GM12801 (cell line): ENCODE measurements around the gene MRPL53.

ENCODE experiments used
- TF ChIP-seq, protein P1 (sequence below): IDR thresholded peaks from one replicate; pipeline ENCODE4 v1.5.1; 2011; ENCODE audit warnings: control low read depth; ENCODE audit not compliant: insufficient read length; ENCODE audit errors: extremely low read depth

MRPL53 gene

DNA sequence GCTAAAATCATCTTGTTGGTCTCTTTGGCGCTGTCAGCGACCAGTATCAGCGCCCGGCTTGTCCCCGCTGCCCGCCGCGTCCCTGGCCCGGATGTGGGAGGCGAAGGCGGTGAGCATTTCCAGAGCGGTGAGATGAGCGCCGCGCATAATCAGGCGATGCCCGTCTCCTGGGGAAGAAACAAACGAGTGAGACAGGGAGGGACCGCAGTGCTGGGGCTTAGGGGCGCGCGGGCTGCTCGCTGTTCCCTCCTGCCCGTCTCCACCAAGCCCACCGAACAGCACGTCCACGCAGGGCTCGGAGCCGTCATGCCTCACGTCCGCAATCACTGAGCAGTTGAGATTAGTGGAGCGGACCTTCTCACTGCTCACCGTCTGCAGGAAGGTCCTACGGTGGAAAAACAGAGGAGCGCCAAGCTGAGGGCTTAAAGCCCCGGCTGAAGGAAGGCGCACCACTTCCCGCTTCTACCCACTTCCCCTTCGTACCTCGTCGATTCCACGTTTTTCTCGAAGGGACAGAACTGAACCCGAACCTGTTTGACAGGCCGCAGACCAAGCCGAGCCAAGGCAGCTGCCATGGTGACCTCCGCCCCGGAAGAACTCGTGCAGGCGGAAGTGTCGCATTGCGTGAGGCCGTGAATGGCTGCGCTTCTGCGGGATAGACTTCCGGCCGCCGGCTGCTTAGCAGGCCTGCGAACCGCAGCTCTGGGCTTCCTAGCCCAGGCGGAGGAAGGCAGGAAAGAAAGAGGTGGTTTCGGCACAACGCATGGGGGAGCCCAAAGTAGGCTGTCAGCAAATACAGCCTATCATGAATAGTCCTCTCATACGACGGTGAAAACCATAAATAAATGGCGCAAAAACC is at the start of gene MRPL53:
MRPL53 (minus strand) TSS at position 595 of the 859 bp plus-strand sequence; CDS start at position 575, 20 bp downstream.
- TF ChIP-seq, protein P1, sequence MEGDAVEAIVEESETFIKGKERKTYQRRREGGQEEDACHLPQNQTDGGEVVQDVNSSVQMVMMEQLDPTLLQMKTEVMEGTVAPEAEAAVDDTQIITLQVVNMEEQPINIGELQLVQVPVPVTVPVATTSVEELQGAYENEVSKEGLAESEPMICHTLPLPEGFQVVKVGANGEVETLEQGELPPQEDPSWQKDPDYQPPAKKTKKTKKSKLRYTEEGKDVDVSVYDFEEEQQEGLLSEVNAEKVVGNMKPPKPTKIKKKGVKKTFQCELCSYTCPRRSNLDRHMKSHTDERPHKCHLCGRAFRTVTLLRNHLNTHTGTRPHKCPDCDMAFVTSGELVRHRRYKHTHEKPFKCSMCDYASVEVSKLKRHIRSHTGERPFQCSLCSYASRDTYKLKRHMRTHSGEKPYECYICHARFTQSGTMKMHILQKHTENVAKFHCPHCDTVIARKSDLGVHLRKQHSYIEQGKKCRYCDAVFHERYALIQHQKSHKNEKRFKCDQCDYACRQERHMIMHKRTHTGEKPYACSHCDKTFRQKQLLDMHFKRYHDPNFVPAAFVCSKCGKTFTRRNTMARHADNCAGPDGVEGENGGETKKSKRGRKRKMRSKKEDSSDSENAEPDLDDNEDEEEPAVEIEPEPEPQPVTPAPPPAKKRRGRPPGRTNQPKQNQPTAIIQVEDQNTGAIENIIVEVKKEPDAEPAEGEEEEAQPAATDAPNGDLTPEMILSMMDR: no peak

DNA sequence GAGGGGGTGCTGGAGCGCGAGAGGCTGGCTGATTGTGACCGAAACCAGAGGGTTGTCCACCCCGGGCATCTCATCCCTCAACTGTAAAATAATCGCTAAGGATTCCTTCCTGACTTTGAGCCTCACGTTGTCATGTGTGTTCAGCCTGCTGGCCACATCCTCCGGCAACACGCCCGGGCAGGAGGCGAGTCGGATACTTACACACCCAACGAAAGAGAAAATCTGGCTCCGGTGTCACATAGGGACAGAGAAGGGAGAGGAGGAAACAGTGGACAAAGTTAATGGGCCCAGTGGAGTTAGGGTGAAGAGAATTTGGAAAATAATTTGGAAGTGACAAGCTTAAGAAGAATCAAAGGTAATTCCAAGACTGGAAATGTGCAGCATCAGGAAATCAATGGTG is 44.2 kb upstream of the MRPL53 start:
- TF ChIP-seq, protein P1: no peak

DNA sequence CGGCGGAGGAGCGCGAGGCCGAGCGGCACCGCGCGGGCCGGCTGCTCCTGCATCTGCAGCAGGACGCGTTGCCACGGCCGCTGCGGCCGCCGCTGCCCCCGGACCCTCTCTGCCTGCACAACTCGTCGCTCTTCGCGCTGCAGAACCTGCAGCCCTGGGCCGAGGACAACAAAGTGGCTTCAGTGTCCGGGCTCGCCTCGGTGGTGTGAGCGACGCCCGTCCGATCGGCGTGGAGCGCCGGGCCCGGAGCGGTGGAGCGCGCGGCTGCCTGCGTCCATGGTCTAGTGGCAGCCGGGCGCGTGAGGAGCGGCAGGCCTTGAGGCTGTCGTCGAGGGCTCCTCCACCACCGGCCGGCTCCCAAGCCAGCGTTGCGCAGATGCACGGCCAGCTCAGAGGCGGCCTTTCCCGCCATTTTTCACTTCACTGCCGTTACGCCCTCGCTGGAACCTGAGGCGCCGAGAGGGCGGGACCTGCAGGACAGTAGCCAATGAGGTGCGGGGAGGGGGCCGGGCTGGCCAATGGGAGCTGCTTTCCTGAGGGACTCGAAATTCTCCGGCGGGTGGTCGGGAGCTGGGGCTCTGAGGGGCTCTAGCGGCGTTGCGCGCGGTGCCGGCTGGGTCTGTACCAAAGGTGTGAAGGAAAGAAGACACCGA is 43.6 kb upstream of the MRPL53 start:
- TF ChIP-seq, protein P1: no peak

DNA sequence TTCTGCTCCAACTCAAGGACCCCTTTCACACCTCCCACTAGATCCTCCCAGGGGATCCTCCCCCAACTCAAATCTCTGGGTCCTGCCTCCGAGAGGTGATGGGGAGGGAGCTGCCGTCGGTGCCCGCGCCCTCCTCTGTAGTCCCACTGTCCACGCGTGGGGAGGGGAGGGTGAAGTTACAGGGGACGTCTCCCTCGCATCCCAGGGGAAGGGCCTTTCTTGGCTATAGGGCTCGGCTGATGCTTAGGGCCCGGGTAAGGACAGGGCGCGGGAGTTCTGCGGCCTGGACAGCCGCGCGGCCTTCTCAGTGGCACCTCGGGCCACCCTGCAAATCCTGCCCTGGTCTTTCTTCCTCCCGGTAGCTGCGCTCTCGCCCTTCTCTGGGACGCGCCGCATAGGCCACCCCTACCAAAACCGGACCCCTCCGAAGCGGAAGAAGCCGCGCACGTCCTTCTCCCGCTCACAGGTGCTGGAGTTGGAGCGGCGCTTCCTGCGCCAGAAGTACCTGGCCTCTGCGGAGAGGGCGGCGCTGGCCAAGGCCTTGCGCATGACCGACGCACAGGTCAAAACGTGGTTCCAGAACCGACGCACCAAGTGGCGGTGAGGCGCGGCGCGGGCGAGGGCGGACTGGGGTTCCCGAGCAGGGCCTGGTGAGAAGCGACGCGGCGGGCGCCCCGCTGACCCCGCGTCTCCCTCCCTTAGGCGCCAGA is 42.9 kb upstream of the MRPL53 start:
- TF ChIP-seq, protein P1: no peak

DNA sequence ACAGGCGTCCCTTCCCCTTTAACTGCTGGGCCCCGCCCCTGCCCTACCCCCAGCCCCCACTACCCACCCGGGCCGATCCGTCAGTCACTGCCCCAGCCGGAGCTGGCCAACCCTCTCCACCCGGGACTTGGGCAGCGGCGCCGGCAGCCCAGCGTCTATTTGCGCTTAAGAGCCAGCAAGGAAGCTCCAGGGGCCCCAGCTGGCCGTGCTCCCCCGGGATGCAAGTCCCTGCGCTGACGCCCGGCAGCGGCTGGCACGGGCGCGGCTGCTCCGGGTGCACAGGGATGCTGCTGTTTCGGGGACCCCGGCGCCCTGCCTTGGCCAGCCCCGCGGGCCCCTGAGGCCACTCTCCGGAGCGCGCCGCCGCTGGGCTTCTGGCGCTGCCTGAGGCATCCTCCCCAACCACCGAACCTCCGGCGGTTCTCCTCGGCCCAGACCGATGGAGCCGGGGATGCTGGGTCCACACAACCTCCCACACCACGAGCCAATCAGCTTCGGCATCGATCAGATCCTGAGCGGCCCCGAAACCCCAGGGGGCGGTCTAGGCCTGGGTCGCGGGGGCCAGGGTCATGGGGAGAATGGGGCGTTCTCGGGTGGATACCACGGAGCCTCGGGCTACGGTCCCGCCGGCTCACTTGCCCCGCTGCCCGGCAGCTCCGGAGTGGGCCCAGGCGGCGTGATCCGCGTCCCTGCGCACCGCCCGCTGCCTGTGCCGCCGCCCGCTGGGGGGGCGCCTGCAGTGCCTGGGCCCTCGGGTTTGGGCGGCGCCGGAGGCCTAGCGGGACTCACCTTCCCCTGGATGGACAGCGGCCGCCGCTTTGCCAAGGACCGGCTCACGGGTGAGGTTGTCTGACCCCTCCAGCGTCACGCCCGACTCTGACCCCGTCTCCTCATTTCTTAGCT is 42.1 kb upstream of the MRPL53 start, which contains the start of gene TLX2:
TLX2 (plus strand) TSS at position 83 of the 903 bp plus-strand sequence; CDS start at position 440, 357 bp downstream.
- TF ChIP-seq, protein P1: no peak

DNA sequence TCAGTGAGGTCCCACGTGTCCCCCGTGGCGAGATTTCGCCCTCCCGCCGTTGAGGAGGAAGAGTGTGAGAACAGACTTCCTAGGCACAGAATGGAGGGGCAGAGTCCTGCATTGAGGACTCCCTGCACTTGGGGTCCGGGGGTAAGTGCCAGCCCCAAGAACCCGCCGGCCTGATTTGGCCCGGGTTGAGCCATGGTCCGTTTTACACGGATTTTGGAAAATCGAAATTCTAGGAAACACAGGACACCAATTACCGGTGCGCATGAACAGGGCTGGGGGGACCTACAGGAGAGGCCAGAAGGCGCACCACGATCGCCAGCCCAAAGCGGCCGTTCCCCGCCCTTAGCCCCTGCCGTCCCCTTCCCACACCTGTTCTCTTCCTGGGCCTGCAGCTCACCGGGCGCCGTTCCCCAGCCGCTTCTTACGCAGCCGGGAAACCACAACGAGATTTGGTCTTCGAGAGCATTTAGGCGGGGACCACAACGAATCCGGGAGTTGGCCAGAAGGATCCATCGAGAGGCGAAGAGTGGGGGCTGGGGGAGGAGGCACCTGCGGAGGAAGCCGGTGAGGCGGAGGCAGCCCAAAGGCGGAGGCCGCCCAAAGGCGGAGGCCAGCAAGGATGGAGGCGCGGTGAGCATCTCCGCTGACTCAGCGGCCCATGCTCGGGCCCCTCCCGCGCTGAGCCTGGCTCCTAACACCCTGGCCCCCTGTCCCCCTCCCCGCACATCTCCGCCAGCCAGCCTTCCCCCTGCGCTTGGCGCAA is 41.3 kb upstream of the MRPL53 start:
- TF ChIP-seq, protein P1: no peak
